Panc1 (cell line): ENCODE measurements around the gene UQCRQ. TPM values are rescaled to one million over a fixed set of nuclear protein-coding genes. Genes with fewer than 3 reads are reported as not detected.

Source experiments
- ATAC-seq: fragments of 200-7000 bp; cut with Tn5 transposase; 2 replicates; pipeline ENCODE4 v1.9.1; 2020; ENCODE audit warnings: mild to moderate bottlenecking, moderate library complexity
- BruUV-seq: library from RNA; stranded (reverse); fragments of 400-500 nt; replicated peaks from 2 replicates; lab custom pipeline; 2021; lab: Mats Ljungman, UMichigan
- CTCF ChIA-PET: fragments of 300-600 bp; sonication (Branson Sonifier 250); formaldehyde crosslinking; loops from one replicate; lab custom pipeline; 2022; ENCODE audit warnings: antibody characterized with exemption; lab: Charles Lee
- POLR2A ChIA-PET: fragments of 300-600 bp; sonication (Branson Sonifier 250); formaldehyde crosslinking; loops from one replicate; lab custom pipeline; 2022; ENCODE audit warnings: antibody characterized with exemption; lab: Charles Lee
- DNase-seq: peaks from one replicate; pipeline ENCODE4 v3.0.0-alpha.2; 2010; ENCODE audit warnings: low read depth, low spot score
- H3K27ac ChIP-seq: 2 replicates; pipeline ENCODE4 v1.5.1; 2011; ENCODE audit warnings: mild to moderate bottlenecking, low read length, inconsistent platforms
- H3K27me3 ChIP-seq: fragments of 200-500 bp; sonication (Bioruptor generic); 2 replicates; pipeline ENCODE4 v1.6.0; 2014; ENCODE audit warnings: low read length, inconsistent platforms; ENCODE audit not compliant: control insufficient read depth, insufficient read depth
- H3K36me3 ChIP-seq: fragments of 200-500 bp; sonication (Bioruptor generic); 2 replicates; pipeline ENCODE4 v1.5.1; 2014; ENCODE audit warnings: inconsistent platforms, mild to moderate bottlenecking, low read length, moderate library complexity; ENCODE audit not compliant: control insufficient read depth, insufficient read depth
- H3K4me1 ChIP-seq: 2 replicates; pipeline ENCODE4 v1.5.1; 2011; ENCODE audit warnings: inconsistent platforms, mild to moderate bottlenecking, low read length, moderate library complexity; ENCODE audit not compliant: control insufficient read depth, insufficient read depth
- H3K4me3 ChIP-seq, 2 experiments: 2 replicates each; pipeline ENCODE4 v1.5.1; 2011 to 2012; ENCODE audit warnings: low read depth in 2 of 2, low read length in 2 of 2, mild to moderate bottlenecking in 2 of 2, inconsistent platforms in 1 of 2, moderate library complexity in 1 of 2
- H3K9me3 ChIP-seq: fragments of 200-500 bp; sonication (Bioruptor generic); 2 replicates; pipeline ENCODE4 v1.5.1; 2014; ENCODE audit warnings: low read depth, mild to moderate bottlenecking, inconsistent platforms, low read length, moderate library complexity; ENCODE audit not compliant: control insufficient read depth, insufficient read depth
- POLR2AphosphoS5 ChIP-seq: IDR thresholded peaks from 2 replicates; pipeline ENCODE4 v1.6.1; 2012; ENCODE audit warnings: mild to moderate bottlenecking, low read depth, low read length, moderate library complexity
- REST ChIP-seq, 2 experiments: IDR thresholded peaks; 2 replicates each; pipeline ENCODE4 v1.6.1; 2011 to 2012; ENCODE audit warnings: low read depth in 2 of 2, control low read depth in 1 of 2, low read length in 1 of 2, mild to moderate bottlenecking in 1 of 2, moderate library complexity in 1 of 2; ENCODE audit not compliant: insufficient read depth in 1 of 2
- SIN3A ChIP-seq: IDR thresholded peaks from 2 replicates; pipeline ENCODE4 v1.6.1; 2012; ENCODE audit warnings: low read depth, mild to moderate bottlenecking, low read length, moderate library complexity, borderline replicate concordance; ENCODE audit not compliant: insufficient read depth
- TCF7L2 ChIP-seq: IDR thresholded peaks from 2 replicates; pipeline ENCODE4 v1.6.1; 2011; ENCODE audit warnings: mild to moderate bottlenecking, low read depth, low read length, inconsistent platforms
- in situ Hi-C: cut with HindIII; loops from 2 replicates; pipeline ENCODE4 v1.10.0; 2016; ENCODE audit warnings: low sequenced_read_pairs, low pct_unique_long_range_greater_than_20kb
- intact Hi-C: fragments of 100-400 bp; cut with micrococcal nuclease; formaldehyde crosslinking; loops from one replicate; pipeline ENCODE4 v1.10.0; 2022; ENCODE audit not compliant: unreplicated experiment
- total RNA-seq: library from RNA; stranded (reverse); gene quantifications from one replicate; pipeline ENCODE4 v1.2.1, GENCODE V29; 2021; ENCODE audit not compliant: unreplicated experiment
- TF ChIP-seq, protein P1 (sequence below): fragments of 450-650 bp; IDR thresholded peaks from 2 replicates; pipeline ENCODE4 v1.5.1; 2017; ENCODE audit warnings: mild to moderate bottlenecking

Gene UQCRQ
- total RNA-seq, 1 experiment from 2014 or later = 475 TPM

DNA sequence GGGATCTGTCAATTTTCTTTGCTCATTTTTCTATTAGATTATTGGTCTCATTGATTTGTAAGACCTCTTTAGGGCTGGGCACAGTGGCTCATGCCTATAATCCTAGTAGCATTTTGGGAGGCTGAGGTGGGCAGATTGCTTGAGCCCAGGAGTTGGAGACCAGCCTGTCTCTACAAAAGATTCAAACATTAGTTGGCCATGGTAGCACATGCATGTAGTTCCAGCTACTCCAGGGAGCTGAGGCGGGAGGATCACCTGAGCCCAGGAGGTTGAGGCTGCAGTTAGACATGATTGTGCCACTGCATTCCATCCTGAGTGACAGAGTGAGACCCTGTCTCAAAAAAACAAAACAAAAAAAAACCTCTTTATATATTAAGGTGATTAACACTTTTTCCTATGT, 29.6 kb upstream of the UQCRQ start:
- Histone ChIP-seq H3K27ac (no peak overlapping the region), H3K36me3 (no peaks in the 10 kb centered on the region), H3K9me3 (no peaks in the 10 kb centered on the region), H3K4me3 (no peak overlapping the region), H3K27me3 (no peaks in the 10 kb centered on the region), H3K4me1 (no peaks in the 10 kb centered on the region)
- in situ Hi-C loops = no loop called here
- intact Hi-C loops = no loop called here
- no peak for DNase-seq
- BruUV-seq = no TSS peak
- CTCF ChIA-PET = no interaction called here
- POLR2A ChIA-PET = no interaction called here
- no peak for ATAC-seq
- no peak for TF ChIP-seq SIN3A
- TF ChIP-seq REST (IDR thresholded peaks at IDR 0.05; ENCODE audit: insufficient read depth in 1 of 2, low read depth in 2 of 2, low read length in 1 of 2) = no peak
- no peak for TF ChIP-seq POLR2AphosphoS5
- TF ChIP-seq, protein P1, sequence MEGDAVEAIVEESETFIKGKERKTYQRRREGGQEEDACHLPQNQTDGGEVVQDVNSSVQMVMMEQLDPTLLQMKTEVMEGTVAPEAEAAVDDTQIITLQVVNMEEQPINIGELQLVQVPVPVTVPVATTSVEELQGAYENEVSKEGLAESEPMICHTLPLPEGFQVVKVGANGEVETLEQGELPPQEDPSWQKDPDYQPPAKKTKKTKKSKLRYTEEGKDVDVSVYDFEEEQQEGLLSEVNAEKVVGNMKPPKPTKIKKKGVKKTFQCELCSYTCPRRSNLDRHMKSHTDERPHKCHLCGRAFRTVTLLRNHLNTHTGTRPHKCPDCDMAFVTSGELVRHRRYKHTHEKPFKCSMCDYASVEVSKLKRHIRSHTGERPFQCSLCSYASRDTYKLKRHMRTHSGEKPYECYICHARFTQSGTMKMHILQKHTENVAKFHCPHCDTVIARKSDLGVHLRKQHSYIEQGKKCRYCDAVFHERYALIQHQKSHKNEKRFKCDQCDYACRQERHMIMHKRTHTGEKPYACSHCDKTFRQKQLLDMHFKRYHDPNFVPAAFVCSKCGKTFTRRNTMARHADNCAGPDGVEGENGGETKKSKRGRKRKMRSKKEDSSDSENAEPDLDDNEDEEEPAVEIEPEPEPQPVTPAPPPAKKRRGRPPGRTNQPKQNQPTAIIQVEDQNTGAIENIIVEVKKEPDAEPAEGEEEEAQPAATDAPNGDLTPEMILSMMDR = no peak
- TF ChIP-seq TCF7L2 = no peak

DNA sequence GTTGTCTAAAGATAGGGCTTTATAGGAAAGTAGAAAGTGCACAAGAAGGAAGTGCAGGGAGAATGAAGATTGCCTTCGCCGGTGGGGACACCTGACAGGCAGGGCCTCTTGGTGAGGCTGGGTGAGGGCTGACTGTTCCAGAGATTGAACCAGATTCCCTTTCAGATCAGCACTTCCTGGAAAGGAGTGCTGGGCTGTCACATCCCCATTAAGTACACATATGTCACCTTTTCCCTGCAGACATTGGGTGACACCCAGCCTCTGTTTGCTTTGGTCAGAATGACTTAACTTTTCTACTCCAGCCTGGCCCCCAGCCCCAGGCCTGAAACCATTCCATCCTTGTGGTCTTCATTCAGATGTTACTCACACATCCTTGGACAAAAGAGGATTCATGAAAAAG, 28.6 kb upstream of the UQCRQ start:
- DNase-seq (no peak), ATAC-seq (no peak)
- Histone ChIP-seq H3K27me3 (no peaks in the 10 kb centered on the region), H3K4me3 (no peak overlapping the region), H3K9me3 (no peaks in the 10 kb centered on the region), H3K4me1 (no peaks in the 10 kb centered on the region), H3K27ac (no peak overlapping the region), H3K36me3 (no peaks in the 10 kb centered on the region)
- ChIA-PET CTCF (no interaction called here), POLR2A (interaction anchor here (0.7 kb wide), 1 partner anchor 9 kb away, joined by 3 read pairs; no protein-coding TSS in a partner anchor)
- in situ Hi-C loops (no loop called here), intact Hi-C loops (no loop called here)
- no TSS peak for BruUV-seq
- TF ChIP-seq SIN3A (no peak), TCF7L2 (no peak), POLR2AphosphoS5 (no peak)

DNA sequence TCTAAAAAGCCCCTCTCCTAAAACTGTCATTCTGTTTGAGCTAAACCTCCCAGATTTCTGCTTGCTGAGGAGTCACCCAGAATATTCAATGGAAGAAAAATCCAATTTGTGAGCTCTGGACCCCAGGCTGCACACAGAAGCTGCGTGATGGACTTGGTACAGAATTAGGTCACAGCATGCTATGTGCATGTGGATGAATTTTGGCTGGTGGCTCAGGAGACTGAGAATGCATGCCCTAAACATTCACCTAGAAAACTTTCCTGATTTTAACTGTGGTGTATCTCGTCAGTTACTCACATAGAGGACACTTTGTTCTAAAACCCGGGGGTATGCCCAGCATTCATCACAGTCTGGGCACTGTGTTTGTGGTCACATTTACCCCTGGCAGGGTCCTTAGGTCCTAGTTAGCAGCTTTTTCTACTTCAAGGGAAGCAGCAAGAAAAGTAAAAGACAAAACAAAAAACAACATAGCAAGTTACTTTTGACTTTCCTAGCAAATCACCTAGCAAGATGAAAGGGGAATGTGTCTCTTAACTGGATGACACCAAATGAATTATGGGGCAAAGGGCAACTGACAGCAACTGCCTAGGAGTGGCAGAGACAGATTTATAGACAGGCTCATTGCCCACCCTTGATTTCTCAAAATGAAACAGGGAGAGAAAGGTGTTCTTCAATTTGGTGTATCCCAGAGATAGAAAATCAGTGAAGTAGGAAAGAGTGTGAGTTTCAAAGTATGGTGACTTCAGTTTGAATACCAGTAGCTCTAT, 27.7 kb upstream of the UQCRQ start:
- Histone ChIP-seq H3K27ac (no peak overlapping the region), H3K4me3 (no peak overlapping the region), H3K36me3 (no peaks in the 10 kb centered on the region), H3K4me1 (no peaks in the 10 kb centered on the region), H3K27me3 (no peaks in the 10 kb centered on the region), H3K9me3 (no peaks in the 10 kb centered on the region)
- CTCF ChIA-PET = no interaction called here
- POLR2A ChIA-PET = interaction anchor here (0.7 kb wide), 1 partner anchor 9 kb away, joined by 3 read pairs; no protein-coding TSS in a partner anchor
- in situ Hi-C loops = no loop called here
- DNase-seq (no peak), ATAC-seq (no peak)
- intact Hi-C loops = no loop called here
- TF ChIP-seq POLR2AphosphoS5 = no peak
- no peak for TF ChIP-seq TCF7L2
- TF ChIP-seq SIN3A = no peak
- TF ChIP-seq, protein P1 = no peak
- no peak for TF ChIP-seq REST (IDR thresholded peaks at IDR 0.05; ENCODE audit: insufficient read depth in 1 of 2, low read depth in 2 of 2, low read length in 1 of 2)
- BruUV-seq = no TSS peak
